HG03066 (cell line): ENCODE results near the gene CBX2.

ENCODE experiments used
- ATAC-seq: cut with Tn5 transposase; IDR thresholded peaks from one replicate; pipeline ENCODE4 v1.9.1; 2021; ENCODE audit warnings: low read depth; ENCODE audit not compliant: unreplicated experiment

Gene CBX2

GRCh38 chr17:79836972-79837887 is 59.3 kb downstream of the CBX2 start:
- peak; percentile 39 for ATAC-seq
